Liver (tissue), 9 donors: Measurements from ENCODE around the gene CYP11A1. TPM values are rescaled to one million over a fixed set of nuclear protein-coding genes. Genes with fewer than 3 reads are reported as not detected.

Experiments
- DNase-seq: peaks from one replicate; pipeline ENCODE4 v3.0.0-alpha.2; 2017; ENCODE audit warnings: low spot score
- H3K27ac ChIP-seq, 2 donors: one replicate each; pipeline ENCODE4 v1.7.0; 2013; ENCODE audit warnings: inconsistent platforms in 2 of 2, low read length in 2 of 2, control low read depth in 1 of 2, low read depth in 1 of 2, mild to moderate bottlenecking in 1 of 2
- H3K27me3 ChIP-seq, 4 donors: one replicate each; pipeline versions ENCODE4 v1.6.1 to v1.7.0; 2013; ENCODE audit warnings: low read length in 3 of 4, inconsistent platforms in 1 of 4, mild to moderate bottlenecking in 1 of 4, moderate library complexity in 1 of 4; ENCODE audit not compliant: control insufficient read depth in 4 of 4, insufficient read depth in 4 of 4
- H3K36me3 ChIP-seq, 4 donors: one replicate each; pipeline versions ENCODE4 v1.6.1 to v1.7.0; 2013; ENCODE audit warnings: low read length in 3 of 4, mild to moderate bottlenecking in 3 of 4, low read depth in 1 of 4, moderate library complexity in 1 of 4; ENCODE audit not compliant: control insufficient read depth in 4 of 4, insufficient read depth in 3 of 4
- H3K4me1 ChIP-seq, 4 donors: one replicate each; pipeline versions ENCODE4 v1.6.1 to v1.7.0; 2013; ENCODE audit warnings: low read length in 3 of 4, mild to moderate bottlenecking in 3 of 4, moderate library complexity in 1 of 4; ENCODE audit not compliant: control insufficient read depth in 4 of 4, insufficient read depth in 4 of 4
- H3K4me3 ChIP-seq, 3 donors: one replicate each; pipeline versions ENCODE4 v1.6.1 to v1.7.0; 2013; ENCODE audit warnings: low read length in 3 of 3, control low read depth in 1 of 3, low read depth in 1 of 3, mild to moderate bottlenecking in 1 of 3
- H3K9ac ChIP-seq, 2 donors: one replicate each; pipeline ENCODE4 v1.7.0; 2013; ENCODE audit warnings: low read length in 2 of 2, mild to moderate bottlenecking in 2 of 2, moderate library complexity in 2 of 2, control low read depth in 1 of 2, low read depth in 1 of 2
- H3K9me3 ChIP-seq, 4 donors: one replicate each; pipeline versions ENCODE4 v1.6.1 to v1.7.0; 2013; ENCODE audit warnings: low read length in 3 of 4; ENCODE audit not compliant: control insufficient read depth in 4 of 4
- ATF3 ChIP-seq: IDR thresholded peaks from 2 replicates; pipeline ENCODE4 v1.6.1; 2016; ENCODE audit warnings: antibody characterized with exemption
- CTCF ChIP-seq: fragments of 150-350 bp; IDR thresholded peaks from 2 replicates; pipeline ENCODE4 v1.5.1; 2017; ENCODE audit warnings: improper control_type of control experiment, low read depth, low read length; ENCODE audit not compliant: missing input control
- EGR1 ChIP-seq, 2 donors: IDR thresholded peaks; 2 replicates each; pipeline ENCODE4 v1.6.1; 2016 to 2018; ENCODE audit warnings: antibody characterized with exemption in 2 of 2, low read depth in 2 of 2
- FOXA1 ChIP-seq: IDR thresholded peaks from 2 replicates; pipeline ENCODE4 v1.6.1; 2016; ENCODE audit warnings: antibody characterized with exemption
- FOXA2 ChIP-seq: IDR thresholded peaks from 2 replicates; pipeline ENCODE4 v1.6.1; 2016; ENCODE audit warnings: antibody characterized with exemption
- GABPA ChIP-seq, 2 donors: IDR thresholded peaks in 1 of 2; conservative IDR thresholded peaks in 1 of 2; 2 replicates each; pipeline ENCODE4 v1.6.1; 2016; ENCODE audit warnings: antibody characterized with exemption in 2 of 2, mild to moderate bottlenecking in 1 of 2, moderate library complexity in 1 of 2
- HNF4A ChIP-seq, 2 donors: conservative IDR thresholded peaks; 2 replicates each; pipeline ENCODE4 v1.6.1; 2016; ENCODE audit warnings: antibody characterized with exemption in 2 of 2, mild to moderate bottlenecking in 2 of 2
- HNF4G ChIP-seq: IDR thresholded peaks from 2 replicates; pipeline ENCODE4 v1.6.1; 2016; ENCODE audit warnings: antibody characterized with exemption
- JUND ChIP-seq, 2 donors: IDR thresholded peaks; 2 replicates each; pipeline ENCODE4 v1.6.1; 2016; ENCODE audit warnings: antibody characterized with exemption in 2 of 2
- MAX ChIP-seq: IDR thresholded peaks from 2 replicates; pipeline ENCODE4 v1.6.1; 2016; ENCODE audit warnings: antibody characterized with exemption
- NR2F2 ChIP-seq: IDR thresholded peaks from 2 replicates; pipeline ENCODE4 v1.6.1; 2016; ENCODE audit warnings: antibody characterized with exemption
- RAD21 ChIP-seq, 2 donors: IDR thresholded peaks; 2 replicates each; pipeline ENCODE4 v1.6.1; 2016; ENCODE audit warnings: antibody characterized with exemption in 2 of 2, mild to moderate bottlenecking in 2 of 2
- REST ChIP-seq: IDR thresholded peaks from 2 replicates; pipeline ENCODE4 v1.6.1; 2016; ENCODE audit warnings: antibody characterized with exemption, mild to moderate bottlenecking
- RXRA ChIP-seq, 2 donors: IDR thresholded peaks; 2 replicates each; pipeline ENCODE4 v1.6.1; 2017 to 2018; ENCODE audit warnings: antibody characterized with exemption in 2 of 2, mild to moderate bottlenecking in 1 of 2
- TAF1 ChIP-seq: conservative IDR thresholded peaks from 2 replicates; pipeline ENCODE4 v1.6.1; 2016; ENCODE audit warnings: antibody characterized with exemption, mild to moderate bottlenecking
- YY1 ChIP-seq: IDR thresholded peaks from 2 replicates; pipeline ENCODE4 v1.6.1; 2016; ENCODE audit warnings: antibody characterized with exemption, mild to moderate bottlenecking
- ZBTB33 ChIP-seq: IDR thresholded peaks from 2 replicates; pipeline ENCODE4 v1.6.1; 2016; ENCODE audit warnings: antibody characterized with exemption
- WGBS: extraction: QIAGEN DNeasy Blood & Tissue Kit; methylation state at CpG from one replicate; pipeline ENCODE4 v1.1.7; 2013; 5-methylcytosine and 5-hydroxymethylcytosine counted together
- polyA plus RNA-seq, 2 donors: library from polyadenylated mRNA; stranded (reverse) in 1 of 2; unstranded in 1 of 2; fragments of 200-250 nt in 1 of 2; fragments of >200 nt in 1 of 2; fragmentation: Nextera tagmentation in 1 of 2; extraction: Ambion mirVana in 1 of 2; gene quantifications; one replicate each; pipeline versions ENCODE4 v1.2.1 to v1.2.3, GENCODE V29; 2013 to 2015
- total RNA-seq, 2 donors: library from RNA; depleted of rRNA; stranded (reverse); fragments of >200 nt; gene quantifications; one replicate each; pipeline ENCODE4 v1.2.3, GENCODE V29; 2014
- donor health status: healthy.
- donor health status: healthy.
- donor health status: healthy.
- donor health status: healthy.
- donor health status: healthy.

CYP11A1 gene
- total and polyA plus RNA-seq, 4 donors = 0.47 to 2.3 (median 1.9) TPM

GRCh38 chr15:74300057-74300795 is 67.2 kb downstream of the CYP11A1 start:
- H3K4me1 ChIP-seq = no peaks in the 10 kb centered on the region
- H3K9me3 ChIP-seq = no peaks in the 10 kb centered on the region
- H3K27ac ChIP-seq = no peak overlapping the region
- WGBS = 43% methylated on average over 26 of the region's 26 CpGs
- TF ChIP-seq GABPA (IDR thresholded peaks at IDR 0.05 in 1 of 2, conservative IDR thresholded peaks at IDR 0.05 in 1 of 2) = no peak
- no peak for TF ChIP-seq JUND (IDR thresholded peaks at IDR 0.05)
- no peak for TF ChIP-seq CTCF
- TF ChIP-seq HNF4A (conservative IDR thresholded peaks at IDR 0.05) = no peak
- no peak for TF ChIP-seq ZBTB33
- no peak for TF ChIP-seq REST
- TF ChIP-seq NR2F2 = no peak
- no peak for TF ChIP-seq EGR1 (IDR thresholded peaks at IDR 0.05; ENCODE audit: low read depth in 2 of 2)
- no peak for TF ChIP-seq RXRA (IDR thresholded peaks at IDR 0.05)
- TF ChIP-seq RAD21 (IDR thresholded peaks at IDR 0.05) = no peak
- no peak for TF ChIP-seq HNF4G
- TF ChIP-seq MAX = no peak
- TF ChIP-seq YY1 = no peak
- TF ChIP-seq FOXA2 = no peak
- no peak for TF ChIP-seq FOXA1
- no peak for TF ChIP-seq TAF1
- no peak for TF ChIP-seq ATF3
- DNase-seq = no peak
- peaks cover 0 to 16% (median 0%) of the 10 kb centered on the region in 4 donors for H3K27me3 ChIP-seq
- H3K4me3 ChIP-seq = no peak overlapping the region
- H3K9ac ChIP-seq = no peak overlapping the region
- no peaks in the 10 kb centered on the region for H3K36me3 ChIP-seq
